Measurements from ENCODE around the gene LEFTY2. TPM values are rescaled to one million over a fixed set of nuclear protein-coding genes. Genes with fewer than 3 reads are reported as not detected.
"Not testable (repeated sequence)": the region's sequence is repeated elsewhere in the genome, so short reads cannot be mapped to it uniquely, and the experiment has no call there.

The LEFTY2 gene
- total RNA-seq, 1 experiment from 2014 or later = not detected

- BruUV-seq (replicated peaks); H3K9me3 Mint-ChIP-seq (ENCODE audit: unreplicated experiment); H3K27ac Mint-ChIP-seq (ENCODE audit: low read depth, unreplicated experiment); intact Hi-C loops (cut with micrococcal nuclease); H3K27me3 Mint-ChIP-seq (ENCODE audit: insufficient read depth, unreplicated experiment); H3K36me3 Mint-ChIP-seq (ENCODE audit: insufficient read depth, unreplicated experiment); H3K4me3 Mint-ChIP-seq (ENCODE audit: unreplicated experiment); DNase-seq (ENCODE audit: unreplicated experiment): not testable (repeated sequence)
- ChIA-PET POLR2A (interaction anchor here (0.7 to 1.1 kb wide), 2 partner anchors 36 to 38 kb away, joined by 3 read pairs; no protein-coding TSS in a partner anchor), CTCF (interaction anchor here (0.6 to 0.8 kb wide), 3 partner anchors 16 to 166 kb away, joined by 3 to 4 read pairs (median 3); no protein-coding TSS in a partner anchor)
- peaks cover 15% of the 10 kb centered on the region for H3K4me1 Mint-ChIP-seq (ENCODE audit: insufficient read depth, unreplicated experiment)
Measured at GRCh38 chr1:225939097-225939938, 1.7 kb downstream of the LEFTY2 start.

GRCh38 chr1:225937048-225937968, 3.7 kb downstream of the LEFTY2 start:
- Mint-ChIP-seq H3K4me1 (ENCODE audit: insufficient read depth, unreplicated experiment) (peaks cover 15% of the 10 kb centered on the region), H3K27ac (ENCODE audit: low read depth, unreplicated experiment) (no peak overlapping the region), H3K27me3 (ENCODE audit: insufficient read depth, unreplicated experiment) (no peaks in the 10 kb centered on the region), H3K9me3 (ENCODE audit: unreplicated experiment) (no peaks in the 10 kb centered on the region), H3K4me3 (ENCODE audit: unreplicated experiment) (no peak overlapping the region), H3K36me3 (ENCODE audit: insufficient read depth, unreplicated experiment) (no peaks in the 10 kb centered on the region)
- ChIA-PET CTCF (interaction anchor here (0.6 to 3.0 kb wide), 13 partner anchors 13 to 509 kb away, joined by 3 to 17 read pairs (median 4); partner anchors contain the start of gene TMEM63A), POLR2A (interaction anchor here (0.7 to 8.4 kb wide), 10 partner anchors 7 to 183 kb away, joined by 3 to 120 read pairs (median 4); partner anchors contain the start of genes PYCR2 and TMEM63A)
- no TSS peak for BruUV-seq (replicated peaks)
- no peak for DNase-seq (ENCODE audit: unreplicated experiment)
- TF ChIP-seq, protein P1, sequence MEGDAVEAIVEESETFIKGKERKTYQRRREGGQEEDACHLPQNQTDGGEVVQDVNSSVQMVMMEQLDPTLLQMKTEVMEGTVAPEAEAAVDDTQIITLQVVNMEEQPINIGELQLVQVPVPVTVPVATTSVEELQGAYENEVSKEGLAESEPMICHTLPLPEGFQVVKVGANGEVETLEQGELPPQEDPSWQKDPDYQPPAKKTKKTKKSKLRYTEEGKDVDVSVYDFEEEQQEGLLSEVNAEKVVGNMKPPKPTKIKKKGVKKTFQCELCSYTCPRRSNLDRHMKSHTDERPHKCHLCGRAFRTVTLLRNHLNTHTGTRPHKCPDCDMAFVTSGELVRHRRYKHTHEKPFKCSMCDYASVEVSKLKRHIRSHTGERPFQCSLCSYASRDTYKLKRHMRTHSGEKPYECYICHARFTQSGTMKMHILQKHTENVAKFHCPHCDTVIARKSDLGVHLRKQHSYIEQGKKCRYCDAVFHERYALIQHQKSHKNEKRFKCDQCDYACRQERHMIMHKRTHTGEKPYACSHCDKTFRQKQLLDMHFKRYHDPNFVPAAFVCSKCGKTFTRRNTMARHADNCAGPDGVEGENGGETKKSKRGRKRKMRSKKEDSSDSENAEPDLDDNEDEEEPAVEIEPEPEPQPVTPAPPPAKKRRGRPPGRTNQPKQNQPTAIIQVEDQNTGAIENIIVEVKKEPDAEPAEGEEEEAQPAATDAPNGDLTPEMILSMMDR (IDR thresholded peaks at IDR 0.05; ENCODE audit: unreplicated experiment) = no peak
- intact Hi-C loops (cut with micrococcal nuclease) = no loop called here

DNA sequence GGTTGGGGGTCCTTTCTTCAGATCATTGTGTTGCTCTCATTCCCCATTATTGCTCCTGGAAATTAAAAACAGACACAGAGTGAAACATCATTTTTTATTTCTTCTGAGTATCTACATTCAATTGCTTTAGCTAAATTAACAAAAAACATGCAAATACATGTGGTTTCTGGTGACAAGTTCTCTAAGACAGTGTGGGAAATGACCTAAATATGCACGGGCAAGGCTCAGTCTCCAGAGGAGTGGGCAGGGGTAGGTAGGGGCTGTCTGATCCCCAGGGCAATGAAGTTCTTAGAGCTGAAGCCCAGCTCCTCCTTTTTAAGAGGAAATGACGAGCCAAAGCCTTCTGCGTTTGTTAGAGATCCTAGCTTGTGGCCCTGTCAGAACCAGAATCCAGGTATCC, 4.5 kb downstream of the LEFTY2 start:
- TF ChIP-seq, protein P1 (IDR thresholded peaks at IDR 0.05; ENCODE audit: unreplicated experiment) = no peak
- ChIA-PET POLR2A (interaction anchor here (0.6 to 8.4 kb wide), 11 partner anchors 8 to 508 kb away, joined by 3 to 120 read pairs (median 4); partner anchors contain the start of genes PYCR2 and TMEM63A), CTCF (interaction anchor here (0.6 to 3.0 kb wide), 9 partner anchors 13 to 510 kb away, joined by 3 to 17 read pairs (median 4); partner anchors contain the start of gene TMEM63A)
- no peak for DNase-seq (ENCODE audit: unreplicated experiment)
- H3K27me3 Mint-ChIP-seq (ENCODE audit: insufficient read depth, unreplicated experiment) = no peaks in the 10 kb centered on the region
- H3K27ac Mint-ChIP-seq (ENCODE audit: low read depth, unreplicated experiment) = peak overlapping the region; percentile 47
- H3K4me3 Mint-ChIP-seq (ENCODE audit: unreplicated experiment) = no peak overlapping the region
- H3K9me3 Mint-ChIP-seq (ENCODE audit: unreplicated experiment) = no peaks in the 10 kb centered on the region
- H3K4me1 Mint-ChIP-seq (ENCODE audit: insufficient read depth, unreplicated experiment) = peaks cover 15% of the 10 kb centered on the region
- no TSS peak for BruUV-seq (replicated peaks)
- intact Hi-C loops (cut with micrococcal nuclease) = no loop called here
- no peaks in the 10 kb centered on the region for H3K36me3 Mint-ChIP-seq (ENCODE audit: insufficient read depth, unreplicated experiment)

DNA sequence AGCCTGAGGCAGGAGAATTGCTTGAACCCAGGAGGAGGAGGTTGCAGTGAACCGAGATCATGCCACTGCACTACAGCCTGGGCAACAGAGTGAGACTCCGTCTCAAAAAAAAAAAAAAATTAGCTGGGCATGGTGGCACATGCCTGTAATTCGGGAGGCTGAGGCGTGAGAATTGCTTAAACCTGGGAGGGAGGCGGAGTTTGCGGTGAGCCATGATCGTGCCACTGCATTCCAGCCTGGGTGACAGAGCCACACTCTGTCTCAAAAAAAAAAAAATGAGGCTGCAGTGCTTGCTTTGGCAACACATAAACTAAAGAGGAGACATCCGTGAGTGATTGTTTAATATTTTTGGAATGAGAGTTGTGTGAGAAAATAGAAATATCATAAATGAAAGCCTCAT, 4.9 kb downstream of the LEFTY2 start:
- intact Hi-C loops (cut with micrococcal nuclease); H3K9me3 Mint-ChIP-seq (ENCODE audit: unreplicated experiment); H3K27me3 Mint-ChIP-seq (ENCODE audit: insufficient read depth, unreplicated experiment); BruUV-seq (replicated peaks); H3K36me3 Mint-ChIP-seq (ENCODE audit: insufficient read depth, unreplicated experiment); H3K4me3 Mint-ChIP-seq (ENCODE audit: unreplicated experiment): not testable (repeated sequence)
- peak overlapping the region; percentile 47 for H3K27ac Mint-ChIP-seq (ENCODE audit: low read depth, unreplicated experiment)
- H3K4me1 Mint-ChIP-seq (ENCODE audit: insufficient read depth, unreplicated experiment) = peaks cover 15% of the 10 kb centered on the region
- CTCF ChIA-PET = interaction anchor here (1.2 to 3.0 kb wide), 6 partner anchors 14 to 164 kb away, joined by 3 to 17 read pairs (median 6); partner anchors contain the start of gene TMEM63A
- POLR2A ChIA-PET = interaction anchor here (0.6 to 8.4 kb wide), 8 partner anchors 8 to 508 kb away, joined by 3 to 120 read pairs (median 4); partner anchors contain the start of genes PYCR2 and TMEM63A
- DNase-seq (ENCODE audit: unreplicated experiment) = peak; percentile 84

Measured in MCF 10A (cell line).